Limb (tissue), 2 donors: ENCODE results near the gene CHI3L1.
A peak's percentile ranks its signal among the peaks of the same experiment; 100 is the strongest.
"Not testable (repeated sequence)": the region's sequence is repeated elsewhere in the genome, so short reads cannot be mapped to it uniquely, and the experiment has no call there.

ENCODE experiments used
- DNase-seq, 2 donors: peaks; one replicate each; pipeline ENCODE4 v3.0.0-alpha.2; 2016; ENCODE audit errors: extremely low spot score in 2 of 2

Gene CHI3L1

DNA sequence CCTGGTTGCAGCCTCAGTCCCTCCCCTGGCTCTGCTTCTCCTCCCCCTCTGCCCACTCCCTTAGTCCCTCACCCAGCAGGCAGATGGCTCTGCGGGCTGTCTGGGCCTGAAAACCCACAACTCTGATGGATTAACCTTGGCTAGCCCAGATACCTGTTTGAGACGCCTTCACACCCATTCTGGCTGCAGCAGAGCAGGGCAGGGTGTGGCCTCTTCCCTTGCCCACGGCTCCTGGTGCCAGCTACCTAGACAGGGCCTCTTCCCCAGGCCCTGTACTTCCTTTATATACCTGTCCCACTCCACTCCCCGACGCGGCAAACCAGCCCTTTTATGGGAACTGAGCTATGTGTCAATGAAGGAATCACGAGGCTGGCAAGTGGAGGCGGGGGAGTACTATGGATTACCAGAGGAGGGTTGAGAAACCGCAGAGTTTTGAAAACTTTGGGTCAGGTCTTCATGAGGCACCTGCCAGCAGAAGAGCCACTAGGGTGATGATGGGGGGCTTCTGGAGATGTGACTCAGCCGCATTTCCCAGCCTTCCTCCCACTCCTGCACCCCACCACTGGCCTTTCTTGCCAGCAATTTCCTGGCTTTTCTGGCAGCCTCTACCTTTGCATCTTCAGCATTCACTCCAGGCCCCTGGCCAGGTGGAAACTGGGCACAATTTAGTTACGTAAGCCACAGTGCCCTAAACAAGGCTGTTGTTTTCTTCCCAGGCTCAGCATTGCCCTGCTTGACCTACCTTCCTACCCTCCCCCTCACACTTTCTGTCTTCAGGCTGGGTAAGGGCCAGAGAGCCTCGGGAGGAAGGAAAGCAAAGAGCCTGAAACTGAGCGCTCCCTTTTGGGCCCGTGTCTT lies at the start of gene CHI3L1:
Gene CHI3L1, minus strand, starts transcription at position 259 of the 858 bp plus-strand sequence. Its CDS starts 81 bp downstream, at position 178.
- no peak for DNase-seq

- DNase-seq: not testable (repeated sequence)
Measured at GRCh38 chr1:203234901-203235300, 48.4 kb upstream of the CHI3L1 start.

DNA sequence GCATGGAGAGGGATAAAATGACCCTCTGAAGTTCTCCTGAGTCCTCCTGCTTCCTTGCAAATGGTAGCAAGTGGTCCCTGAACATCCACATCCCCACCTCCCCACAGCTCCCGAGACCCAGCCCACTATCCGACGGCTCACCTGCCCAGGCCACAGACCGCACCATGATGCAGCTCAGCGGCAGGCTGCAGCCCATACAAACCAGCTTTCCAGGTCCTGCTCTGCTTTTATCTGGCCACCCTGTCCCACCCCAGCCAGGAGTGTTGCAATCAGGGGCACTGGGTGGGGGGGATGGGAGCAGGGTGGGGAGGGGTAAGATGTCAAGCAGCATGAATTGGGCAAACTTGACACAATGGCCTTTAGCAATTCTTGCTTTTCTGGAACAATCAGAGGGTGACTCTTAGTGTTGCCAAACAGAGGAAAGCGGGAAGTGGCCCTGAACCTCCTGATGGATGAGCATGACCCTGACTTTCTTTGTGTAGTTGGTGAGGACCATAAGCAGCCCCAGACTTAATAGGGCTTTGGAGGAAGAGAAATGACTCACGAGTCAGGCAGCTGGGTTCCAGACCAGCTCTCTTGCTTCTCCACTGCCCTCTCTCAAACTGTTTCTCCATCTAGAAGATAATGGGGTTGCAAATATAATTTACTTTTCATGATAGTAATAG lies 43.1 kb upstream of the CHI3L1 start, which contains the start of gene CHIT1:
Gene CHIT1, minus strand, starts transcription at position 203 of the 665 bp plus-strand sequence. Its CDS starts 37 bp downstream, at position 166.
- no peak for DNase-seq

DNA sequence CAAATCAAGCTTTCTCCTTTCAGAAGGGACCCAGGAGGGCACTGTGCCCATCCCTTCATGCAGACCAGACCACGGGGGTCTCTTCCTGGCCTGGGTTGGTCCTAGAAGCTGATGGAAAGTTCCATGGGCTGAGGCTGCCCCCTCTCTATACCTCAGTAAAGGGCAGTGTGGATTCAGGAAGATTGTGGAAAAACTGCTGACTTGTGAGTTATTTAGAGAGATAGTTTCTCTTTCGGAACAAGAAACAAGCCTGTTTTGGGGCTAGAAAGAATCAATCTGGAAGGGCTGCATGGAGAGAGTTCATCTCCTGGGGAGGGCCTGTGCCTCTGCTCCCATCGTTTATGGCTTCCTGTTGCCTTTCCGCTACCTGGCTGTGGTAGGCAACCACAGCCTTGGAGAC lies 42.2 kb upstream of the CHI3L1 start:
- no peak for DNase-seq

DNA sequence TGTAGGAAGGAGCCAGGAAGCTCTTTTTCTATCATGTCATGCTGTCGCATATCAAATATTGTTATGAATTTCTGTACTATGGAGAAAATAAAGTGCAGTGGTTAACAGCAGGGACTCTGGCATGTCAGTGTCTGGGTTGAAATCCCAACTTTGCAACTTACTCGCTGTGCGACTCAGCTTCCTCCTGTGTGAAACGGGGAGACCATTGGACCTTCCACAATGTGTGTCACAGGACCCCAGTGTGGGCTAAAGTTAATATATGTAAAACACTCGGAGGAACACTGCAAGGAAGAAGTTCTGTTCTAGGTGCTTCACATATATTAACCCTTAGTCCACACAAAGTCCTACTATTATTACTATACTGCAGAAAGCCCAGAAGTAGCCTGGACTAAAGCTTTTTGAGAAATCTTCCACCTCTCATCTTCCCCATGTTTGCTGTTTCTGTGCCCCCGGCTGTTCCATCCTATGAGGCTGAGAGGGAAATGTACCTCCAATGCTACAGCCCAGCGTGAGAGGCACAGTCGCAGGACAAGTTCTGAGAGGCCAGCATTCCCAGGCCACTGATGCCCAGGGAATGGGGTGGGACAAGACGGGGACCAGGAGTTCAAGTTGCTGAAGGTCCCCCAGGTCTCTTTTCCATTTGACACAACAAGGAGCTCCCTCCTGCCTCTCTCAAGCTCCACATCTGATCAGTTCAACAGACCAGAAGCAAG lies 41.0 kb upstream of the CHI3L1 start:
- DNase-seq: no peak

DNA sequence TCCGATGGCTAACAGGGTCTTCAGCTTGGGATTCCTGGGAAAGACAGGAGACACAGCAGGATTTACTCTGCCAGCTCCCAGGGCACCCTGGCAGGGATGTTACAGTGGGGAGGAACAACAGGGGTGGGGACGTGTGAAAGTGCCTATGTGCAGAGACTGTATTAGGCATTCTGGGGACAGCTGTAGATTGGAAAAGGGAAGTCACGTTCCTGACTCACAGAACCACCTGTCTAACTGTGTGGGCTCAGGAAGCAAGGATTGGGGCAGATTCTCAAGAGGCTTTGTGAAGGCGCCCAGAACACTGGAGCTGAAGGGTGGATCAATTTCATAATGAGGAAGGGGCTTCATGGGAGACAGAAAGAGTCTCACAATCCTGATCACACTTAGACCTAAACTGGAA lies 38.6 kb upstream of the CHI3L1 start:
- DNase-seq: no peak

DNA sequence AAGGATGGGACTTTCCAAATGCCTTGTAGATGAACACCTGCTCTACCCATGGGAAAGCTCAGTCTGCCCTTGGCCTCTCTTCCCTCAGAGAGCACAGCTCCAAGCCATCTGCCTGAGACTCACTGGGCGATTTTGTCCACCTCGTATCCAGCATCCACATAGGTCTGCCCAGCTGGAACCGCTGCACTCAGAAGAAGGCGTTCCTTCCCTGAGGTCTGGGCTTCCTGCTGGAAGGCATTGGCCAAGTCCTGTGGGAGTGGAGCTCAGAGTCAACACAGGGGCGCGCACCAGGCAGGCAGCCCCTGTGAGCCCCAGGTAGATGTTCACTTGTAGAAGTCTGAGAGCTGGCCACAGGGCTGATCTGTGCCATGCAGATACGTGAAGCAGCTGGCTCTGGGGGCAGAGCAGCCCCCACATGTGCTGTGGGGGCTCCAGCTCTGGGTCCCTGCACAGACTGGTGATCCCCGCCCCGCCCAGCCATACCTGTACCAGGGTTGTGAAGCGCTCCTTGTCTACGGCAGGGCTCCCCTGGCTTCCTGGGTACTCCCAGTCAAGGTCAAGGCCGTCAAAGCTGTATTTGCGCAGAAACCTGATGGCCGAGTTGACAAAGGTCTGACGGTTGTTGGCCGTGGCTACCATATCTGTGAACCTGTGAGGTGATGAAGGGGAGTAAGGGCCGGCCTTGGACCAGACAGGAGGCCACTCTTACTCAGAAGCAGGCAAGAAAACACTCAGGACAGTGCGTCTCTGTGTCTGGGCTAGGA lies 36.7 kb upstream of the CHI3L1 start:
- no peak for DNase-seq

DNA sequence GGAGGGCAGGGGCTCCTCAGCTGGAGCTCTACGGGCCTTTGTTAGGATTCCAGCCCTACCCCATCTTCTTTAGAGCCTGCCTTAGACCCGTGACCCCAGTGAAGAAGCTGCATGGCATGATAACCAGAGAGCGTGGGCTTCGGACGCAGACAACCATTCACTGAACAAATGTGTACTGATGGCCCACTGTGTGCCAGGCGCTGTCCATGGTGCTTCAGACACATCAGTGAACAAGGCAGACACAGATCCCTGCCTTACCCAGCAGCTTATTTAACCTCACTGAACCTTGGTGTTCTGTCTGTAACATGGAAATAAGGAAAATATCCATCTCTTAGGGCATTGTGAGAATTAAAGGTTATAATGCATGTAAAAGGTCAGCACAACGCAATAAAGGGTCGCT lies 33.4 kb upstream of the CHI3L1 start:
- no peak for DNase-seq

- DNase-seq: no peak
Measured at GRCh38 chr1:203219171-203219570, 32.7 kb upstream of the CHI3L1 start.

- DNase-seq: no peak
Measured at GRCh38 chr1:203217668-203218067, 31.2 kb upstream of the CHI3L1 start.

DNA sequence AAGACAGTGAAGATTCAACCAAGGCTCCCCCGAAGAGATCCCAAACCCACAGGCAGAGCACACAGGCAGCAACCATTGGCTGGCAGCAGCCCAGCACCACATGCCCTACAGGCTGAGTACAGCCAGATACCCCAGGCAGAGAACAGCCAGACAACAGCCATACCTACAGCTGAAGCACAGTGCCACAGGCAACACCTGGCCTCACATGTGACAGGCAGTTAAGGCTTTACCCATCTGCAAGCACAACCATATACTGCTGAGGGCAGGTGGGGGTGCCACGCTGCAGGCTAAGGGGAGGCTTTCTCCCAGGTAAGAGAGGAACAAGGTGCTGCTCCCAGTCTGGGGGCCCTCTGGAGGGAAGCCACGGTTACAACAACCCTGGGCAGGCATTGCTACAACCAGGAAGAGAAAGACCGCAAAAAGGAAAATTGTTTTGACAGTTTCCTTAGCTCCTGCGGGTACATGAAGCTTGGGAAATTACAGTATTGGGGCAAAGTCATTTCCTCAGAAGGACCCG lies 30.7 kb upstream of the CHI3L1 start:
- DNase-seq: no peak

DNA sequence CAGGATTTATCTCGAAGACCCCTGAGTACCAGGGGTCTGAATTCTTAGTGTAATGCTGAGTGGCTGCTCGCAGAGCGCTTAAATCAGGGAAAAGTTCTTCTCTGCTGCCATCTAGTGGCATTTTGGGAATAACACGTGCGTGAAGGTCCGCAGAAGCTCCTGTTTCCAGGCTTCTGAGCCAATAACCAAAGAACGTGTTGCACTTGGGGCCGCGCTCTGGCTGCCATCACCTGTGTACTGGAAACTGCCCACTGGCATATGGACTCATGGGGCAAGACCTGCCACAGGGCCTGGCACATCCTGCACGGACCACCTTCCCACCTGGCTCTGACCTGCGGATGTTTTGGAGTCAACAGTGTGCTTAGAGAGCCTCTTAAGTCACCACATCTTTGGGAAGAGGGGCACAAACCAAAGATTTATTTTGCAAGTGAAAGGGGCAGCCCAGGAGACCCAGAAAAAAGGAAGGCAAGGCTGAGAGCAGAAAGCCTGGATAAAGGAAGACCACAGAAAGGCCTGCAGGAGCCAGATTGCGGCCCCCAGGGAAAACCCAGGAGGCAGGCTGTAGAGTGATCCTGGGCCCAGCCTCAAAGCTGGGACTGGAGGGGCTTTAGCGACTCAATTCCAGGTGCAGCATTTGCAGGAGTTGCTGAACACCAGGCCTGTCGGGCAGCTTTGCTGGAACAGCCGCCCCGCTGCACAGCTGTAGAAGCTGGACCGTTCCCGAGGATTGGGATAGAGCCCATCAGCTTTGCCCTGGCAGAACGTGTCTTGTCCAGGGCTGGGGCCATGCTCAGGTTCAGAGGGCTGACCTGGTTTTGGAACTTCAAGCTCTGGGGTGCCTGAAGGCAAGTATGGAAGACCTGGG lies 30.0 kb upstream of the CHI3L1 start:
- peak; percentile 80 to 85 for DNase-seq

DNA sequence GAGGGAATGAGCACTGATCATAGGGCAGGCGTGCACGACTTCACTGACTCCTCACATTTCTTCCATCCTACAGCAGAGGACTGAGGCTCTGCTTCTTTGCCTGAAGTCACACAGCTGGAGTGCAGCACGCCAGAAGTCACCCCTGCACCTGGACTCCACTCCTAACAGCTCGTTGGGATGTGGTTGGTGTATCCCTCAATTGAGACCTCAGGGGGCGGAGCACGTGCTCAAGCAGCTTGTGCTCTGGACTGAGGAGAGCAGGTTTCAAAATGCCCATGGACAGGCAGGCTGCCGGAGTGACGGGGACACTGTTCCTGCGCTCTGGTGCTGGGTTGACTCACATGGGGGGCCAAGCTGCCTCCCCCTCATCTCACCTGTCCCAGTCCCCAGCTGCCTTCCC lies 29.1 kb upstream of the CHI3L1 start:
- DNase-seq: no peak

DNA sequence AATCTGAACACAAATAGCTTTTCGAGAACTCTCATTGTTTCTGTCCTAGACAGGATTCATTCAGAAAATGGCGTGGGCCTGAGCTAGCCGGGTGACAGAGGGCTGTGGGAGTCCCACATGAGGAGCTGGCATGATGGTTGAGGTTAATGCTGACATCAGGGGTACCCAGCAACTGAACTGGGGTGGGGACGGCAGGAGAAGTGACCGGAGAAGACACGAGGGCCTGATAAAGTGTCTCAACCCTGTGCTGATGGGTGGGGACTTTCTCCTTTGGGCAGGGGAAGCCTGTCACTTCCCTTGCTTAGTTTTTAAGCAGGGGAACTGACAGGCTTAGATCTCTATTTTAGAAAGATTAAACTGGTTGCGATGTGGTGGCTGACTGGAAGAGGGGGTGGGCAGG lies 28.4 kb upstream of the CHI3L1 start:
- no peak for DNase-seq

- DNase-seq: no peak
Measured at GRCh38 chr1:203213126-203213525, 26.6 kb upstream of the CHI3L1 start.

DNA sequence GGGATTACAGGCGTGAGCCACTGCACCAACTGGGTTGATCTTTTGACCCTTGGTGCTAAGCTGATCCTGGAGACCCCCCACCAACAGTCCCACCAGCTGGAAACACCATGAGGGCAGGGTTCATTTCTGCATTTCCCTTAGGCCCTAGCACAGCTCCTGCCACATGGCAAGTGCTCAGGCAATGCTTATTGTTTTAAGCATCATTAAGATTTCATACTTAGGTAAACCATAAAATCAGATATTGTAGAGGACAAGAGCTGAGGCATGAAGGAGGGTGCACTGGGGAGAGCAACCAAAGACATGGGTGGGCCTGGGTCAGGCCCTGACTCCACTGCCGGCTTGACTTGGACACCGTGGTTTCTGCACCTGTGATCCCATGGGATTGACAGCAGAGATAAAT lies 25.3 kb upstream of the CHI3L1 start:
- DNase-seq: no peak

GRCh38 chr1:203210988-203211387 lies 24.5 kb upstream of the CHI3L1 start:
- no peak for DNase-seq

GRCh38 chr1:203210350-203210749 lies 23.8 kb upstream of the CHI3L1 start:
- no peak for DNase-seq

- no peak for DNase-seq
Measured at GRCh38 chr1:203208181-203208580, 21.7 kb upstream of the CHI3L1 start.

- DNase-seq: no peak
Measured at GRCh38 chr1:203207751-203208150, 21.2 kb upstream of the CHI3L1 start.
